Measurements from ENCODE around the gene MAP3K19.
"Not testable (repeated sequence)": the region's sequence is repeated elsewhere in the genome, so short reads cannot be mapped to it uniquely, and the experiment has no call there.

The MAP3K19 gene

GRCh38 chr2:135047300-135047699 is at the start of gene MAP3K19:
TSS of gene MAP3K19 (minus strand) at chr2:135047447. CDS start at chr2:135024647, 22,800 bp downstream.
- DNase-seq (ENCODE audit: low read depth in 2 of 2, low spot score in 1 of 2): no peak

GRCh38 chr2:135096665-135097446 is 49.6 kb upstream of the MAP3K19 start:
- DNase-seq (ENCODE audit: low read depth in 2 of 2, low spot score in 1 of 2): no peak

GRCh38 chr2:135095591-135095990 is 48.3 kb upstream of the MAP3K19 start:
- DNase-seq (ENCODE audit: low read depth in 2 of 2, low spot score in 1 of 2): no peak

GRCh38 chr2:135094508-135094907 is 47.3 kb upstream of the MAP3K19 start:
- no peak for DNase-seq (ENCODE audit: low read depth in 2 of 2, low spot score in 1 of 2)

- DNase-seq (ENCODE audit: low read depth in 2 of 2, low spot score in 1 of 2): no peak
These were observed 46.6 kb upstream of the MAP3K19 start for GRCh38 chr2:135093670-135094330.

- no peak for DNase-seq (ENCODE audit: low read depth in 2 of 2, low spot score in 1 of 2)
These were observed 45.9 kb upstream of the MAP3K19 start for GRCh38 chr2:135093193-135093592.

- no peak for DNase-seq (ENCODE audit: low read depth in 2 of 2, low spot score in 1 of 2)
These were observed 44.4 kb upstream of the MAP3K19 start for GRCh38 chr2:135091681-135092080.

GRCh38 chr2:135089597-135089996 is 42.4 kb upstream of the MAP3K19 start:
- not testable (repeated sequence) for DNase-seq (ENCODE audit: low read depth in 2 of 2, low spot score in 1 of 2)

GRCh38 chr2:135086222-135086621 is 39.0 kb upstream of the MAP3K19 start:
- no peak for DNase-seq (ENCODE audit: low read depth in 2 of 2, low spot score in 1 of 2)

- no peak for DNase-seq (ENCODE audit: low read depth in 2 of 2, low spot score in 1 of 2)
These were observed 31.2 kb upstream of the MAP3K19 start for GRCh38 chr2:135078417-135078816.

GRCh38 chr2:135076556-135076955 is 29.3 kb upstream of the MAP3K19 start:
- DNase-seq (ENCODE audit: low read depth in 2 of 2, low spot score in 1 of 2): no peak

GRCh38 chr2:135074216-135074615 is 27.0 kb upstream of the MAP3K19 start:
- no peak for DNase-seq (ENCODE audit: low read depth in 2 of 2, low spot score in 1 of 2)

- no peak for DNase-seq (ENCODE audit: low read depth in 2 of 2, low spot score in 1 of 2)
These were observed 25.1 kb upstream of the MAP3K19 start for GRCh38 chr2:135072125-135072997.

- no peak for DNase-seq (ENCODE audit: low read depth in 2 of 2, low spot score in 1 of 2)
These were observed 19.5 kb upstream of the MAP3K19 start for GRCh38 chr2:135066710-135067109.

GRCh38 chr2:135064149-135064548 is 16.9 kb upstream of the MAP3K19 start:
- DNase-seq (ENCODE audit: low read depth in 2 of 2, low spot score in 1 of 2): no peak

- no peak for DNase-seq (ENCODE audit: low read depth in 2 of 2, low spot score in 1 of 2)
These were observed 16.0 kb upstream of the MAP3K19 start for GRCh38 chr2:135063210-135063609.

GRCh38 chr2:135059577-135059976 is 12.3 kb upstream of the MAP3K19 start:
- DNase-seq (ENCODE audit: low read depth in 2 of 2, low spot score in 1 of 2): no peak

- DNase-seq (ENCODE audit: low read depth in 2 of 2, low spot score in 1 of 2): no peak
These were observed 9.5 kb upstream of the MAP3K19 start for GRCh38 chr2:135056790-135057189.

- no peak for DNase-seq (ENCODE audit: low read depth in 2 of 2, low spot score in 1 of 2)
These were observed 8.0 kb upstream of the MAP3K19 start for GRCh38 chr2:135055182-135055786.

GRCh38 chr2:135052997-135053474 is 5.8 kb upstream of the MAP3K19 start:
- DNase-seq (ENCODE audit: low read depth in 2 of 2, low spot score in 1 of 2): no peak
